ENCODE measurements around the gene TMEM239. TPM values are rescaled to one million over a fixed set of nuclear protein-coding genes. Genes with fewer than 3 reads are reported as not detected.

The TMEM239 gene
- polyA plus RNA-seq, 1 donor (not counting 4 experiments of a cell fraction or from before 2014, with no cell fraction given) = not detected

DNA sequence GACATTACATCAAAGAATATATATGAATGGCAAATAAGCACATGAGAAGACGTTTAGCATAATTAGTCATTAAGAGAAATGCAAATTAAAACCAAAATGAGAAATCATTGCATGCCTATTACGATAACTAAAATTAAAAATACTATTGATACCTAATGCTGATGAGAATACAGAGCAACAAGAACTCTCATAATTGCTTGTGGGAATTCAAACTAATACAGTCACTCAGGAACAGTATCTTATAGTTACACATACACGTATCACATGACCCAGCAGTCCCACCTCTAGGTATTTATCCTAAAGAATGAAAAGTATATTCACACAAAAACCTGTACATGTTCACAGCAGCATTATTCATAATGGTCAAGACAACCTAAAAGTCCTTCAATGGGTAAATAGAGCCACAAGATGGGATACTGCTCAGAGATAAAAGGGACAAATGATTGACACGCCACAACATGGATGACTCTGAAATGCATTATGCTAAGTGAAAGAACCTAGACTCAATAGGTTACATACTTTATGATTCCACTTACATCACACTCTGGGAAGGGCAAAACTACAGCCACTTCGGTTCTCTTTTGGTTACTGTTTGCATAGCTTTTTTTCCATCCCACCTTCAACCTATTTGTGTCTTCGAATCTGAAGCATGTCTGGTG is 32.1 kb upstream of the TMEM239 start:
- TF ChIP-seq CTCF (optimal IDR thresholded peaks at IDR 0.05 in 1 of 3, IDR thresholded peaks at IDR 0.05 in 1 of 3, conservative IDR thresholded peaks at IDR 0.05 in 1 of 3; ENCODE audit: extremely low read depth in 1 of 3, insufficient read depth in 2 of 3, low read length in 3 of 3) = no peak
- no peak for TF ChIP-seq EZH2 (IDR thresholded peaks at IDR 0.05; ENCODE audit: low read length)
- Histone ChIP-seq H3K9me1 (ENCODE audit: control insufficient read depth, extremely low read depth, insufficient read depth, low read length) (no peaks in the 10 kb centered on the region), H3K4me1 (ENCODE audit: control insufficient read depth, extremely low read depth, insufficient read depth, low read length) (no peaks in the 10 kb centered on the region)

GRCh38 chr20:2793471-2793870 is 22.7 kb upstream of the TMEM239 start:
- H3K4me1 ChIP-seq (ENCODE audit: control insufficient read depth, extremely low read depth, insufficient read depth, low read length) = peaks cover 2% of the 10 kb centered on the region
- H3K36me3 ChIP-seq (ENCODE audit: control insufficient read depth in 2 of 2, extremely low read depth in 1 of 2, insufficient read depth in 2 of 2, low read length in 2 of 2) = no peaks in the 10 kb centered on the region
- H3K79me2 ChIP-seq (ENCODE audit: control insufficient read depth, insufficient read depth, low read length) = no peaks in the 10 kb centered on the region
- H3K4me3 ChIP-seq (ENCODE audit: control insufficient read depth in 2 of 3, extremely low read depth in 1 of 3, insufficient read depth in 2 of 3, low read depth in 1 of 3, low read length in 3 of 3) = no peak overlapping the region
- DNase-seq (ENCODE audit: low read depth, low spot score) = no peak
- no peaks in the 10 kb centered on the region for H3K9me3 ChIP-seq (ENCODE audit: control insufficient read depth, low read depth, low read length)
- dilution Hi-C loops (cut with MboI; ENCODE audit: extremely low pct_ligation_motif_present, low sequenced_read_pairs) = no loop called here
- TF ChIP-seq CTCF (optimal IDR thresholded peaks at IDR 0.05 in 1 of 3, IDR thresholded peaks at IDR 0.05 in 1 of 3, conservative IDR thresholded peaks at IDR 0.05 in 1 of 3; ENCODE audit: extremely low read depth in 1 of 3, insufficient read depth in 2 of 3, low read length in 3 of 3) (no peak), EZH2 (IDR thresholded peaks at IDR 0.05; ENCODE audit: low read length) (no peak)
- peaks cover 55% of the 10 kb centered on the region for H3K27me3 ChIP-seq (ENCODE audit: control insufficient read depth, extremely low read depth, insufficient read depth, low read length)
- H4K20me1 ChIP-seq (ENCODE audit: control insufficient read depth, extremely low read depth, insufficient read depth, low read length) = no peaks in the 10 kb centered on the region
- no peak for FAIRE-seq
- no peak overlapping the region for H2AFZ ChIP-seq (ENCODE audit: control insufficient read depth, low read length)
- H3K9me1 ChIP-seq (ENCODE audit: control insufficient read depth, extremely low read depth, insufficient read depth, low read length) = no peaks in the 10 kb centered on the region
- H3K9ac ChIP-seq (ENCODE audit: control insufficient read depth, extremely low read depth, insufficient read depth, low read length) = no peak overlapping the region
- no peak overlapping the region for H3K27ac ChIP-seq (ENCODE audit: control insufficient read depth, insufficient read depth, low read length)
- no peak overlapping the region for H3K4me2 ChIP-seq (ENCODE audit: control insufficient read depth, extremely low read depth, insufficient read depth, low read depth, low read length)

More for the DNA sequence above, 32.1 kb upstream of the TMEM239 start:
- Histone ChIP-seq H3K27ac (ENCODE audit: control insufficient read depth, insufficient read depth, low read length) (no peak overlapping the region), H2AFZ (ENCODE audit: control insufficient read depth, low read length) (no peak overlapping the region), H3K4me3 (ENCODE audit: control insufficient read depth in 2 of 3, extremely low read depth in 1 of 3, insufficient read depth in 2 of 3, low read depth in 1 of 3, low read length in 3 of 3) (no peak overlapping the region), H3K9me3 (ENCODE audit: control insufficient read depth, low read depth, low read length) (no peaks in the 10 kb centered on the region), H3K27me3 (ENCODE audit: control insufficient read depth, extremely low read depth, insufficient read depth, low read length) (no peaks in the 10 kb centered on the region), H4K20me1 (ENCODE audit: control insufficient read depth, extremely low read depth, insufficient read depth, low read length) (no peaks in the 10 kb centered on the region), H3K9ac (ENCODE audit: control insufficient read depth, extremely low read depth, insufficient read depth, low read length) (no peak overlapping the region), H3K4me2 (ENCODE audit: control insufficient read depth, extremely low read depth, insufficient read depth, low read depth, low read length) (no peak overlapping the region), H3K36me3 (ENCODE audit: control insufficient read depth in 2 of 2, extremely low read depth in 1 of 2, insufficient read depth in 2 of 2, low read length in 2 of 2) (no peaks in the 10 kb centered on the region), H3K79me2 (ENCODE audit: control insufficient read depth, insufficient read depth, low read length) (no peaks in the 10 kb centered on the region)
- dilution Hi-C loops (cut with MboI; ENCODE audit: extremely low pct_ligation_motif_present, low sequenced_read_pairs) = no loop called here
- no peak for FAIRE-seq
- DNase-seq (ENCODE audit: low read depth, low spot score) = no peak

Measured in keratinocyte (primary cell).